DND-41 (cell line): Measurements from ENCODE around the gene LY86.

Source experiments
- EZH2 ChIP-seq: IDR thresholded peaks from 3 replicates; pipeline ENCODE4 v1.6.1; 2012; ENCODE audit warnings: borderline replicate concordance, low read depth, mild to moderate bottlenecking, moderate library complexity, low read length, inconsistent platforms; ENCODE audit not compliant: severe bottlenecking
- TF ChIP-seq, protein P1 (sequence below): IDR thresholded peaks from 2 replicates; pipeline ENCODE4 v1.5.1; 2012; ENCODE audit warnings: borderline replicate concordance, low read length, moderate library complexity, mild to moderate bottlenecking; ENCODE audit not compliant: poor library complexity, severe bottlenecking; ENCODE audit errors: extremely low read depth

DNA sequence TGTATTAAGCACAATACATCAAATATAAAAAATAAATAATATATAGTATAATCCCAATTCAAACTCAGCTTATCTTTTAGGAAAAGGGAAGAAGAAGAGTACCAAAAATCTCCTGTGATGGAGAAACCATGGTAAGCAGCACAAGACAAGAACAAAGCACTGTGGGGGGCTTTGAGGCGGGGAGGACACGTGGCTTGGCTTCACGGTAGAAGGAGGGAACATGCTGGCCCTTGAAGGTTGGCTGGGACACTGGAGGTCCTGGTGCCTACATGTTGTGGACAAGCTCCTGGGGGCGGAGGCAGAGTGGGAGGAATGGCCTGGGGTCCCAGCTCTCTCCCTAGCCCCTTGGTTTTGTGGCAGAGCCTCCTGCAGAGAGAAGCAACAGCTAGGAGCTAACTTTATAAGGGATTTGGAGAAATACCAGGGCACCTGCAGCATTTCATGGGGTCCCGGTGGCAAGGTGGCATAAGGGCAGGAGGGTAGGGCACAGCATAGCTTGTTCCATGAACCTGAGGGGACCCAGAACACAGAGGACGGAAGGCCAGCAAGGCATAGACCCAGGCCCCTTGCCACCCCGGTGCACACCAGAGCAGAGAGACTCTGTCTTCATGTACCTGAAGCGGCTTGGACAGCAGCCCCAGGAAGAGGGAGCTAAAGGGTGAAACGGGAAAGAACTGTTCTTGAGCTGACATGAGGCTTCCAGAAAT, 72.0 kb downstream of the LY86 start:
- TF ChIP-seq, protein P1, sequence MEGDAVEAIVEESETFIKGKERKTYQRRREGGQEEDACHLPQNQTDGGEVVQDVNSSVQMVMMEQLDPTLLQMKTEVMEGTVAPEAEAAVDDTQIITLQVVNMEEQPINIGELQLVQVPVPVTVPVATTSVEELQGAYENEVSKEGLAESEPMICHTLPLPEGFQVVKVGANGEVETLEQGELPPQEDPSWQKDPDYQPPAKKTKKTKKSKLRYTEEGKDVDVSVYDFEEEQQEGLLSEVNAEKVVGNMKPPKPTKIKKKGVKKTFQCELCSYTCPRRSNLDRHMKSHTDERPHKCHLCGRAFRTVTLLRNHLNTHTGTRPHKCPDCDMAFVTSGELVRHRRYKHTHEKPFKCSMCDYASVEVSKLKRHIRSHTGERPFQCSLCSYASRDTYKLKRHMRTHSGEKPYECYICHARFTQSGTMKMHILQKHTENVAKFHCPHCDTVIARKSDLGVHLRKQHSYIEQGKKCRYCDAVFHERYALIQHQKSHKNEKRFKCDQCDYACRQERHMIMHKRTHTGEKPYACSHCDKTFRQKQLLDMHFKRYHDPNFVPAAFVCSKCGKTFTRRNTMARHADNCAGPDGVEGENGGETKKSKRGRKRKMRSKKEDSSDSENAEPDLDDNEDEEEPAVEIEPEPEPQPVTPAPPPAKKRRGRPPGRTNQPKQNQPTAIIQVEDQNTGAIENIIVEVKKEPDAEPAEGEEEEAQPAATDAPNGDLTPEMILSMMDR, result no peak
- TF ChIP-seq EZH2, result no peak
